ENCODE data around the gene STK36.

Gene STK36

GRCh38 chr2:218718058-218718457 lies 46.2 kb downstream of the STK36 start:
- no peak for ATAC-seq (replicated peaks)
- peaks cover 13 to 16% of the 10 kb centered on the region in 2 donors for H3K4me1 Mint-ChIP-seq
- H3K27me3 Mint-ChIP-seq: no peaks in the 10 kb centered on the region
- H3K9me3 Mint-ChIP-seq: no peaks in the 10 kb centered on the region
- no peak overlapping the region for H3K4me3 Mint-ChIP-seq
- H3K36me3 Mint-ChIP-seq: peaks cover 13 to 26% of the 10 kb centered on the region in 2 donors
- H3K27ac Mint-ChIP-seq: no peak overlapping the region
- DNase-seq: no peak

- Mint-ChIP-seq H3K9me3 (no peaks in the 10 kb centered on the region), H3K27ac (no peak overlapping the region), H3K4me1 (peaks cover 12 to 14% of the 10 kb centered on the region in 2 donors), H3K27me3 (no peaks in the 10 kb centered on the region), H3K4me3 (no peak overlapping the region), H3K36me3 (peaks cover 14 to 28% of the 10 kb centered on the region in 2 donors)
- DNase-seq (no peak), ATAC-seq (replicated peaks) (no peak)
These were observed 47.6 kb downstream of the STK36 start for GRCh38 chr2:218719457-218719856.

GRCh38 chr2:218720048-218721041 lies 48.5 kb downstream of the STK36 start:
- H3K27ac Mint-ChIP-seq: no peak overlapping the region
- peaks cover 14 to 32% of the 10 kb centered on the region in 2 donors for H3K36me3 Mint-ChIP-seq
- H3K27me3 Mint-ChIP-seq: no peaks in the 10 kb centered on the region
- H3K9me3 Mint-ChIP-seq: no peaks in the 10 kb centered on the region
- no peak overlapping the region for H3K4me3 Mint-ChIP-seq
- DNase-seq (no peak), ATAC-seq (replicated peaks) (no peak)
- H3K4me1 Mint-ChIP-seq: peaks cover 12 to 14% of the 10 kb centered on the region in 2 donors

- no peak overlapping the region for H3K27ac Mint-ChIP-seq
- no peak for ATAC-seq (replicated peaks)
These were observed 49.6 kb downstream of the STK36 start for GRCh38 chr2:218721488-218721887.

GRCh38 chr2:218721934-218722333 lies 50.0 kb downstream of the STK36 start:
- Mint-ChIP-seq H3K27me3 (no peaks in the 10 kb centered on the region), H3K9me3 (peaks cover 4 to 7% of the 10 kb centered on the region in 2 donors), H3K4me1 (peaks cover 12 to 14% of the 10 kb centered on the region in 2 donors), H3K4me3 (no peak overlapping the region), H3K27ac (no peak overlapping the region), H3K36me3 (peaks cover 25 to 42% of the 10 kb centered on the region in 2 donors)
- DNase-seq (no peak), ATAC-seq (replicated peaks) (no peak)

More at GRCh38 chr2:218721488-218721887, 49.6 kb downstream of the STK36 start:
- H3K4me3 Mint-ChIP-seq: no peak overlapping the region
- no peak for DNase-seq
- no peaks in the 10 kb centered on the region for H3K27me3 Mint-ChIP-seq
- H3K36me3 Mint-ChIP-seq: peaks cover 21 to 40% of the 10 kb centered on the region in 2 donors
- peaks cover 4 to 6% of the 10 kb centered on the region in 2 donors for H3K9me3 Mint-ChIP-seq
- peaks cover 12 to 14% of the 10 kb centered on the region in 2 donors for H3K4me1 Mint-ChIP-seq

GRCh38 chr2:218722419-218722818 lies 50.5 kb downstream of the STK36 start:
- ATAC-seq (replicated peaks) (no peak), DNase-seq (no peak)
- Mint-ChIP-seq H3K36me3 (peaks cover 28 to 44% of the 10 kb centered on the region in 2 donors), H3K4me3 (no peak overlapping the region), H3K4me1 (peaks cover 12 to 14% of the 10 kb centered on the region in 2 donors), H3K27ac (no peak overlapping the region), H3K27me3 (no peaks in the 10 kb centered on the region), H3K9me3 (peaks cover 4 to 9% of the 10 kb centered on the region in 2 donors)

- H3K36me3 Mint-ChIP-seq: peaks cover 30 to 47% of the 10 kb centered on the region in 2 donors
- peaks cover 4 to 11% of the 10 kb centered on the region in 2 donors for H3K9me3 Mint-ChIP-seq
- no peaks in the 10 kb centered on the region for H3K27me3 Mint-ChIP-seq
- no peak for ATAC-seq (replicated peaks)
- no peak overlapping the region for H3K4me3 Mint-ChIP-seq
- H3K27ac Mint-ChIP-seq: no peak overlapping the region
- peaks cover 13 to 14% of the 10 kb centered on the region in 2 donors for H3K4me1 Mint-ChIP-seq
- no peak for DNase-seq
These were observed 51.2 kb downstream of the STK36 start for GRCh38 chr2:218722876-218723785.

GRCh38 chr2:218726004-218726574 lies 54.2 kb downstream of the STK36 start:
- DNase-seq (no peak), ATAC-seq (replicated peaks) (no peak)
- H3K36me3 Mint-ChIP-seq: peaks cover 29 to 48% of the 10 kb centered on the region in 2 donors
- H3K27ac Mint-ChIP-seq: no peak overlapping the region
- H3K4me3 Mint-ChIP-seq: no peak overlapping the region
- H3K4me1 Mint-ChIP-seq: peaks cover 7 to 14% of the 10 kb centered on the region in 2 donors
- peaks cover 4 to 11% of the 10 kb centered on the region in 2 donors for H3K9me3 Mint-ChIP-seq
- no peaks in the 10 kb centered on the region for H3K27me3 Mint-ChIP-seq

- Mint-ChIP-seq H3K27me3 (no peaks in the 10 kb centered on the region), H3K9me3 (peaks cover 4 to 11% of the 10 kb centered on the region in 2 donors)
These were observed 55.7 kb downstream of the STK36 start for GRCh38 chr2:218727502-218728165.

GRCh38 chr2:218729640-218730039 lies 57.8 kb downstream of the STK36 start:
- Mint-ChIP-seq H3K27ac (no peak overlapping the region), H3K27me3 (no peaks in the 10 kb centered on the region), H3K4me3 (no peak overlapping the region), H3K4me1 (peaks cover 16 to 18% of the 10 kb centered on the region in 2 donors), H3K36me3 (peaks cover 44 to 74% of the 10 kb centered on the region in 2 donors), H3K9me3 (peaks cover 8 to 11% of the 10 kb centered on the region in 2 donors)
- ATAC-seq (replicated peaks) (no peak), DNase-seq (no peak)

More at GRCh38 chr2:218727502-218728165, 55.7 kb downstream of the STK36 start:
- Mint-ChIP-seq H3K36me3 (peaks cover 33 to 58% of the 10 kb centered on the region in 2 donors), H3K4me3 (no peak overlapping the region), H3K4me1 (peaks cover 3 to 16% of the 10 kb centered on the region in 2 donors), H3K27ac (no peak overlapping the region)
- ATAC-seq (replicated peaks): no peak
- no peak for DNase-seq

- H3K27ac Mint-ChIP-seq: no peak overlapping the region
- H3K9me3 Mint-ChIP-seq: peaks cover 2 to 4% of the 10 kb centered on the region in 2 donors
- H3K27me3 Mint-ChIP-seq: no peaks in the 10 kb centered on the region
- H3K4me1 Mint-ChIP-seq: peaks cover 16 to 18% of the 10 kb centered on the region in 2 donors
- peaks cover 32 to 69% of the 10 kb centered on the region in 2 donors for H3K36me3 Mint-ChIP-seq
- no peak for DNase-seq
- ATAC-seq (replicated peaks): no peak
- H3K4me3 Mint-ChIP-seq: no peak overlapping the region
These were observed 60.3 kb downstream of the STK36 start for GRCh38 chr2:218732052-218732760.

GRCh38 chr2:218732761-218733158 lies 60.9 kb downstream of the STK36 start:
- Mint-ChIP-seq H3K27me3 (no peaks in the 10 kb centered on the region), H3K36me3 (peaks cover 31 to 64% of the 10 kb centered on the region in 2 donors), H3K4me1 (peaks cover 15 to 18% of the 10 kb centered on the region in 2 donors), H3K4me3 (no peak overlapping the region), H3K9me3 (peaks cover under 1 to 4% of the 10 kb centered on the region in 2 donors), H3K27ac (no peak overlapping the region)
- no peak for ATAC-seq (replicated peaks)
- no peak for DNase-seq

Measured in stimulated activated naive B cell treated with anti-CD40 and anti-IgM and Interleukin-4, amounts not matched to agents 10 μg/mL and 1 μg/mL and 100 μg/mL, for 72 hours (primary cell).